ENCODE measurements around the gene LHFPL3.
"Not testable (repeated sequence)": the region's sequence is repeated elsewhere in the genome, so short reads cannot be mapped to it uniquely, and the experiment has no call there.

The LHFPL3 gene

GRCh38 chr7:104328296-104328969, at the start of gene LHFPL3:
Gene LHFPL3 (plus strand): TSS chr7:104328603.
- DNase-seq = no peak

- not testable (repeated sequence) for DNase-seq
Observed at GRCh38 chr7:104281685-104282084, 46.7 kb upstream of the LHFPL3 start.

- DNase-seq = no peak
Observed at GRCh38 chr7:104286839-104287238, 41.6 kb upstream of the LHFPL3 start.

GRCh38 chr7:104288137-104288536, 40.3 kb upstream of the LHFPL3 start:
- DNase-seq = no peak

- DNase-seq = no peak
Observed at GRCh38 chr7:104294291-104294690, 34.1 kb upstream of the LHFPL3 start.

GRCh38 chr7:104296266-104296665, 32.1 kb upstream of the LHFPL3 start:
- DNase-seq = no peak

- no peak for DNase-seq
Observed at GRCh38 chr7:104296900-104297299, 31.5 kb upstream of the LHFPL3 start.

DNA sequence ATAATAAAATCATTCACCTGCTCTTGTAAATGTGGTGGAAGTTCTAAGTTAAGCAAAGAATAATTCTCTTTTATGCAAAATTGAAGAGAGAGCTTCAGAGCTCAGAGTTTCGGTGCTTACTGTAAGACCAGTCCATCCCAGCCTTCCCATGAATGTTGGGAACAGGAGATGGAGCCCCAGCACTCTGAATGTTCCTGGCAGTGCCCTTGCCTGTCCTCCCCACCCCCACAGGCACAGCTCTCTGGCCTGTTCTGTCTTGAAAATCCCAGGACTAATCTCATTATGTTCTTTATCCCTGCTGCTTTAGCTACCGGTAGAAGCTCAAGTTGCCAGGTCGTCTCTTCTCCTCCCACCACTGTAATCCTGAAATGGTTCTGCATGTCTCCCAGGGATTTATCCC, 29.1 kb upstream of the LHFPL3 start:
- no peak for DNase-seq

DNA sequence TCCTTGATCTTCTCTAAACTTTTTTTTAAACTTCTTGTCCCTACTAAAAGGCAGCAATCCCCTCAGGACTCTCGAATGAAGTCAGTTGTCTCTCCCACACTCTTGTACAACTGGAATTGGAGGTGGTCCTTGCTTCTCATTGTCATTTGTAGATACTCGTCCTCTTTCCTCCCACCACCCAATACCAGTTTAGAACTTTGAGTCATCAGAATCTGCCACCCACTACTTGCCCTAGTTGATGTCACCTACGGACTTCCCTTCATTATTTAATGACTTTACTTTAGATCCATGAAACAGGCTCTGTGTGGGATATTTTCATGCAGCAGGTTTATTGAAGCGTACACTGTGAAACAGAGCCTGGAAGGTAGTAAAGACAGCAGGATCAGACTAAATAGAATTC, 28.6 kb upstream of the LHFPL3 start:
- no peak for DNase-seq

- DNase-seq = no peak
Observed at GRCh38 chr7:104306793-104307192, 21.6 kb upstream of the LHFPL3 start.

- no peak for DNase-seq
Observed at GRCh38 chr7:104317948-104318629, 10.3 kb upstream of the LHFPL3 start.

DNA sequence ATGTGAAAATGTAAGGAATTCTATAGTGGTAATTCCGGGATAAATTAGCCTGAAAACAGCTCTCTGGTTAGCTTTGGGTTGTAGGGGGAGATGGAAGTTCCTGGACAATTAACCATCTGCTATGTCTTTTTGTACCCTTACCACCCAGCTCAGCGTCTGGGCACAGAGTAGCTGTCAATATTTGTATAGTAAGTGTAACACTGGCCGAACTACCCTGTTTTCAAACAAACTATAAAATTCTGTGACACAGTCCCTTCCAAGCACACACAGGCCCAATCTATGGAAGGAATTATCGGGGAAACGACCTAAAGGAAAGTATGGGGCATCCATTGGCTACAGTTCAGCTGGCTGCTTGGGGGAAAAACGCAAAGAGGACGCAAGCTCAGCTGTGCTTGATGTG, 869 bp upstream of the LHFPL3 start:
- no peak for DNase-seq

GRCh38 chr7:104327938-104328295, 486 bp upstream of the LHFPL3 start:
- DNase-seq = no peak

GRCh38 chr7:104328970-104329825, 795 bp downstream of the LHFPL3 start:
- no peak for DNase-seq

DNA sequence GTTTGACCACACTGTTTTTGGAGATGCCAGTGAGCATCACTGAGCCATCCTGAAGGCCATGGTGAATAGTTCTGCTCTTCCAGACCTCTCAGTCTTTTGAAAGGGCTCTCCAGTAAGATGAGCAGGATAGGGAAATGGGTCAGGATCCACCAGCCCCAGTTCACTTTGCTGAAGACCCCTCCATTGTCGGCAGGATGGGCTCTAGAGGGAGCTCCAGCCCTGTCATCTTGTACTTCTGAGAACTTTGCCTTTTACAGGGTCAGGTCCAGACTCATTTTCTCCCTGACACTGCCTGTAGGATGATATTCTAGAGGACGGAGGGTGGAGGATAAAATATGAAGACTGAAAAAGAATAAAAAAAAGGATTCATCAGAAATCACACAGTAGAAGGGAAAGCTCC, 13.1 kb downstream of the LHFPL3 start:
- DNase-seq = no peak

GRCh38 chr7:104352736-104353135, 24.3 kb downstream of the LHFPL3 start:
- no peak for DNase-seq

- DNase-seq = no peak
Observed at GRCh38 chr7:104357166-104357565, 28.8 kb downstream of the LHFPL3 start.

- no peak for DNase-seq
Observed at GRCh38 chr7:104358446-104359132, 30.2 kb downstream of the LHFPL3 start.

- no peak for DNase-seq
Observed at GRCh38 chr7:104362756-104363155, 34.4 kb downstream of the LHFPL3 start.

DNA sequence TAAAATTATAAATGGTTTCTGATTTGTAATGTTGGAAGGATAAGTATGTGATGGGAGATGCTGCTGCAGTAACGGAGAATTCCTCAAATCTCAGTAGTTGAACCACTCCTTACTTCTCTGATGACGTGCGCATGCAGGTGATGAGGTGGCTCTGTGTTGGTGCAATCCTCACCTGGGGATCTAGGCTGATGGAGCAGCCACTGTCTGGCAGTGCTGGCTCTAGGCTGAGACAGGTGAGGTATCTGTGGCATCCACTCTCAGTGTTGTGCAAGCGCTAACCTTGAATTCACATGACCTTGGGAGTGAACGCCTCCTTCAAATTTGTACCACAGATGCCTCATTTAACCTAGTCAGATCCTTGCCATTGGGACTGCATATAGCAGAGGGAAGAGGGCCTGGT, 35.0 kb downstream of the LHFPL3 start:
- no peak for DNase-seq

DNA sequence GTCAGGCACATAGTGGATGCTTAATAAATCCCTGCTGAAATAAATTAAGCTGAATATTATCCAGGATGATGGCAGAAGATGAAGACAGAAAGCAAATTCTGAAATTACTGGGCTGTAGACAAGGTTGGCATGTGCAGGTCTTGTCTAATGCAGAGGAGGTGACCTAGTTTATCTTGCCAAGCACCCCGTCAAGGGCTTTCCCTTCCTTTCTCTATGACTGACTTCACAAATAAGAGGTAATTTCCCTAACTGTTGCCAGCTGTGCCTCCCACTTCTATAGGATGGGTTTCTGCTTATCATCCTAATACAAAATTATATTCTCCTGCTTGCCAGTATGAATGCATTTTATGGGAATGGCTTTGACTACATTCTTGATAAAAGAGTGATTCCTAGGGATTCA, 38.0 kb downstream of the LHFPL3 start:
- no peak for DNase-seq

DNA sequence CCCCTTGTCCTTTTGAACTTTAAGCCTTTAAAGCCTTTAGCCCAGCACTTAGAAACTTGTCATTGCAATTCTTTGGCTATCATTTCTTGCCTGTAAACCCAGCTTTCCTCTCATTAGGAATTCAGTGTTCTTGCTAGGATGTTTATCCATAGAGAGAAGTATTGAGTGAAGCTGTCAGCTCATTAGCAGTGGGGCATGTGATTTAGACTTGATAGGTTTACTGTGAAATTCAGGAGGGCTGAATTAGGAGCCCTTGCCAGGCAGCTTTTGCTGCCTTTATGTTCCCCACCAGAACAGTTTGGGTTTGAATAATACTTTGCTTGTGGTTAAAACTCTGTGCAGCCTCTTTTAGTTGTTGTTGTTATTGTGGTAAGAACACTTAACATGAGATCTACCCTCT, 39.5 kb downstream of the LHFPL3 start:
- no peak for DNase-seq

Measured in activated CD4-positive, alpha-beta T cell treated with anti-CD3 and anti-CD28 coated beads, Interleukin-2, amount 50 U/mL, for 4 hours (primary cell).